ENCODE measurements around the gene PACRG. TPM values are rescaled to one million over a fixed set of nuclear protein-coding genes. Genes with fewer than 3 reads are reported as not detected.

The PACRG gene
- polyA plus RNA-seq, 1 of the 3 experiments (the other 2 are of a cell fraction), result 0.56 TPM

DNA sequence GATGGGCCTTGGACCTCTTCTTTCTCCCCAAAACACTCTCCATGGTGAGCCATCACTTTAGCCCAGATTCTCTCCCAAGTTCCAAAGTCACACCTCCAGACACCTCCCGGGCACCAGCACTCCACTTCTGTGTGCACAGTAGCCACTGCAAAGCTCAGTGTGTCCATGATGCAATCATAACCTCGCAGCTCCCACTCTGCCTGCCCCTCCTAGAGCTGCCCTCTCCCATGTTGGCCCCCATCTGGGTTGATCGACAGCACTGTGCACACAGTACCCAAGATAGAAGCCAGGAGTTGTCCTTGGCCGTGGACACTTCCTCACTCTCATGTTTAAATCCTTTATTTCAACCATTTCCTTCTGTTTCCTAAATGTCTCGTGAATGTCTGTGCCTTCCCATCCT is 293.3 kb downstream of the PACRG start (continued):
- TF ChIP-seq MXI1 (IDR thresholded peaks at IDR 0.05; ENCODE audit: low read depth, low read length) (no peak), NRF1 (IDR thresholded peaks at IDR 0.05; ENCODE audit: low read depth, low read length) (no peak)

DNA sequence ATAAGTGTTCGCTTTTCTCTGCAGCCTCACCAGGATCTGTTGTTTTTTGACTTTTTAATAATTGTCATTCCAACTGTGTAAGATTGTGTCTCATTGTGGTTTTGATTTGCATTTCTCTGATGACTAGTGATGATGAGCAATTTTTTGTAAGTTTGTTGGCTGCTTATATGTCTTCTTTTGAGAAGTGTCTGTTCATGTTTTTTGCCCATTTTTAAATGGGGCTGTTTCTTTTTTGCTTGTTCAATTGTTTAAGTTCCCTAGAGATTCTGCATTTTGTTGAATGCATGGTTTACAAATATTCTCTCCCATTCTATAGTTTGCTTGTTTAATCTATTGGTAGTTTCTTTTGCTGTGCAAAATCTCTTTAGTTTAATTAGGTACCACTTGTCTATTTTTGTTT is 295.9 kb downstream of the PACRG start:
- no peak overlapping the region for H3K4me2 ChIP-seq
- no peak overlapping the region for H3K27ac ChIP-seq (ENCODE audit: low read depth in 2 of 2, low read length in 1 of 2)
- H3K27me3 ChIP-seq (ENCODE audit: insufficient read depth), result no peaks in the 10 kb centered on the region
- H3K9me3 ChIP-seq, result no peaks in the 10 kb centered on the region
- no peaks in the 10 kb centered on the region for H3K9me2 ChIP-seq
- H3K79me2 ChIP-seq (ENCODE audit: insufficient read depth), result no peaks in the 10 kb centered on the region
- DNase-seq, result no peak
- WGBS (ENCODE audit: low lambda C conversion rate), result 69% methylated on average over 1 of the region's 1 CpG
- no peaks in the 10 kb centered on the region for H3F3A ChIP-seq (replicated peaks; ENCODE audit: insufficient read depth)
- no peaks in the 10 kb centered on the region for H3K4me1 ChIP-seq (ENCODE audit: control insufficient read depth in 1 of 2, insufficient read depth in 2 of 2, low read depth in 1 of 2, low read length in 1 of 2)
- no peak overlapping the region for H3K9ac ChIP-seq
- POLR2A ChIA-PET, result no interaction called here
- TF ChIP-seq, protein P1, sequence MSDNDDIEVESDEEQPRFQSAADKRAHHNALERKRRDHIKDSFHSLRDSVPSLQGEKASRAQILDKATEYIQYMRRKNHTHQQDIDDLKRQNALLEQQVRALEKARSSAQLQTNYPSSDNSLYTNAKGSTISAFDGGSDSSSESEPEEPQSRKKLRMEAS (IDR thresholded peaks at IDR 0.05; ENCODE audit: low read depth), result no peak
- TF ChIP-seq, protein P2, sequence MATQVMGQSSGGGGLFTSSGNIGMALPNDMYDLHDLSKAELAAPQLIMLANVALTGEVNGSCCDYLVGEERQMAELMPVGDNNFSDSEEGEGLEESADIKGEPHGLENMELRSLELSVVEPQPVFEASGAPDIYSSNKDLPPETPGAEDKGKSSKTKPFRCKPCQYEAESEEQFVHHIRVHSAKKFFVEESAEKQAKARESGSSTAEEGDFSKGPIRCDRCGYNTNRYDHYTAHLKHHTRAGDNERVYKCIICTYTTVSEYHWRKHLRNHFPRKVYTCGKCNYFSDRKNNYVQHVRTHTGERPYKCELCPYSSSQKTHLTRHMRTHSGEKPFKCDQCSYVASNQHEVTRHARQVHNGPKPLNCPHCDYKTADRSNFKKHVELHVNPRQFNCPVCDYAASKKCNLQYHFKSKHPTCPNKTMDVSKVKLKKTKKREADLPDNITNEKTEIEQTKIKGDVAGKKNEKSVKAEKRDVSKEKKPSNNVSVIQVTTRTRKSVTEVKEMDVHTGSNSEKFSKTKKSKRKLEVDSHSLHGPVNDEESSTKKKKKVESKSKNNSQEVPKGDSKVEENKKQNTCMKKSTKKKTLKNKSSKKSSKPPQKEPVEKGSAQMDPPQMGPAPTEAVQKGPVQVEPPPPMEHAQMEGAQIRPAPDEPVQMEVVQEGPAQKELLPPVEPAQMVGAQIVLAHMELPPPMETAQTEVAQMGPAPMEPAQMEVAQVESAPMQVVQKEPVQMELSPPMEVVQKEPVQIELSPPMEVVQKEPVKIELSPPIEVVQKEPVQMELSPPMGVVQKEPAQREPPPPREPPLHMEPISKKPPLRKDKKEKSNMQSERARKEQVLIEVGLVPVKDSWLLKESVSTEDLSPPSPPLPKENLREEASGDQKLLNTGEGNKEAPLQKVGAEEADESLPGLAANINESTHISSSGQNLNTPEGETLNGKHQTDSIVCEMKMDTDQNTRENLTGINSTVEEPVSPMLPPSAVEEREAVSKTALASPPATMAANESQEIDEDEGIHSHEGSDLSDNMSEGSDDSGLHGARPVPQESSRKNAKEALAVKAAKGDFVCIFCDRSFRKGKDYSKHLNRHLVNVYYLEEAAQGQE (IDR thresholded peaks at IDR 0.05; ENCODE audit: low read depth, low read length), result no peak
- TF ChIP-seq RXRA (IDR thresholded peaks at IDR 0.05; ENCODE audit: borderline replicate concordance, low read depth) (no peak), ELF1 (IDR thresholded peaks at IDR 0.05) (no peak), TCF12 (IDR thresholded peaks at IDR 0.05) (no peak), FOXM1 (IDR thresholded peaks at IDR 0.05; ENCODE audit: low read depth) (no peak), TEAD4 (IDR thresholded peaks at IDR 0.05; ENCODE audit: borderline replicate concordance, insufficient read depth) (no peak), FOSL2 (IDR thresholded peaks at IDR 0.05; ENCODE audit: borderline replicate concordance, low read depth) (no peak), EZH2phosphoT487 (IDR thresholded peaks at IDR 0.05; ENCODE audit: borderline replicate concordance, low read depth) (no peak)
- TF ChIP-seq, protein P3, sequence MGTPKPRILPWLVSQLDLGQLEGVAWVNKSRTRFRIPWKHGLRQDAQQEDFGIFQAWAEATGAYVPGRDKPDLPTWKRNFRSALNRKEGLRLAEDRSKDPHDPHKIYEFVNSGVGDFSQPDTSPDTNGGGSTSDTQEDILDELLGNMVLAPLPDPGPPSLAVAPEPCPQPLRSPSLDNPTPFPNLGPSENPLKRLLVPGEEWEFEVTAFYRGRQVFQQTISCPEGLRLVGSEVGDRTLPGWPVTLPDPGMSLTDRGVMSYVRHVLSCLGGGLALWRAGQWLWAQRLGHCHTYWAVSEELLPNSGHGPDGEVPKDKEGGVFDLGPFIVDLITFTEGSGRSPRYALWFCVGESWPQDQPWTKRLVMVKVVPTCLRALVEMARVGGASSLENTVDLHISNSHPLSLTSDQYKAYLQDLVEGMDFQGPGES (IDR thresholded peaks at IDR 0.05; ENCODE audit: low read depth, low read length), result no peak
- TF ChIP-seq, protein P4, sequence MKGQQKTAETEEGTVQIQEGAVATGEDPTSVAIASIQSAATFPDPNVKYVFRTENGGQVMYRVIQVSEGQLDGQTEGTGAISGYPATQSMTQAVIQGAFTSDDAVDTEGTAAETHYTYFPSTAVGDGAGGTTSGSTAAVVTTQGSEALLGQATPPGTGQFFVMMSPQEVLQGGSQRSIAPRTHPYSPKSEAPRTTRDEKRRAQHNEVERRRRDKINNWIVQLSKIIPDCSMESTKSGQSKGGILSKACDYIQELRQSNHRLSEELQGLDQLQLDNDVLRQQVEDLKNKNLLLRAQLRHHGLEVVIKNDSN (IDR thresholded peaks at IDR 0.05; ENCODE audit: borderline replicate concordance, low read depth), result no peak
- CTCF ChIA-PET, result no interaction called here
- H2AFZ ChIP-seq (ENCODE audit: low read depth), result no peak overlapping the region
- H4K20me1 ChIP-seq (ENCODE audit: insufficient read depth), result no peaks in the 10 kb centered on the region
- no peak overlapping the region for H3K4me3 ChIP-seq (ENCODE audit: low read depth in 2 of 2, low read length in 1 of 2)
- no peaks in the 10 kb centered on the region for H3K36me3 ChIP-seq (replicated peaks in 1 of 2; ENCODE audit: control insufficient read depth in 1 of 2, insufficient read depth in 2 of 2, low read length in 1 of 2)
